HCT116 (cell line): ENCODE results near the gene TDRD9. TPM values are rescaled to one million over a fixed set of nuclear protein-coding genes. Genes with fewer than 3 reads are reported as not detected.

Experiments
- ATAC-seq: fragments of 200-7000 bp; cut with Tn5 transposase; 2 replicates; pipeline ENCODE4 v1.9.1; 2020; ENCODE audit warnings: mild to moderate bottlenecking, moderate library complexity
- BruUV-seq: library from RNA; stranded (reverse); fragments of 400-500 nt; replicated peaks from 2 replicates; lab custom pipeline; 2021; lab: Mats Ljungman, UMichigan
- CTCF ChIA-PET: fragments of 300-600 bp; sonication (Branson Sonifier 250); formaldehyde crosslinking; loops from one replicate; lab custom pipeline; 2021; ENCODE audit warnings: antibody characterized with exemption; lab: Charles Lee
- POLR2A ChIA-PET: fragments of 300-600, 350-600 bp; sonication (Branson Sonifier 250); formaldehyde crosslinking; loops from one replicate; lab custom pipeline; 2021; ENCODE audit warnings: antibody characterized with exemption; lab: Charles Lee
- RAD21 ChIA-PET, 2 experiments: fragments of 300-600 bp; sonication (Branson Sonifier 250); formaldehyde crosslinking; loops; one replicate each; lab custom pipeline; 2023; ENCODE audit warnings: low total read pairs in 2 of 2; ENCODE audit not compliant: uncharacterized antibody in 2 of 2, unreplicated experiment in 2 of 2, low non-redundant PET in 1 of 2; lab: Charles Lee
- DNase-seq: peaks from one replicate; pipeline ENCODE4 v3.0.0-alpha.2; 2010; ENCODE audit warnings: low read depth, low spot score
- H2AFZ ChIP-seq: fragments of 200-600 bp; shearing (Covaris generic), sonication (generic); 2 replicates; pipeline ENCODE4 v1.6.1; 2017; ENCODE audit warnings: low read depth, mixed run types, mixed read lengths, antibody characterized with exemption, low read length; ENCODE audit not compliant: poor library complexity, severe bottlenecking
- H3K27ac ChIP-seq: 2 replicates; pipeline ENCODE4 v1.5.1; 2012; ENCODE audit warnings: low read depth, low read length
- H3K27me3 ChIP-seq: fragments of 200-600 bp; sonication (generic); 2 replicates; pipeline ENCODE4 v1.6.1; 2016; ENCODE audit warnings: mixed run types, low read length, mixed read lengths; ENCODE audit not compliant: insufficient read depth
- H3K36me3 ChIP-seq, 2 experiments: fragments of 200-500 bp in 1 of 2; fragments of 200-600 bp in 1 of 2; sonication (Bioruptor generic) in 1 of 2; sonication (generic) in 1 of 2; 2 replicates each; pipeline versions ENCODE4 v1.5.1 to v1.6.1; 2014 to 2016; ENCODE audit warnings: low read length in 2 of 2, inconsistent platforms in 1 of 2, mixed read lengths in 1 of 2, mixed run types in 1 of 2; ENCODE audit not compliant: insufficient read depth in 2 of 2, control insufficient read depth in 1 of 2
- H3K4me1 ChIP-seq, 2 experiments: fragments of 200-600 bp in 1 of 2; sonication (generic) in 1 of 2; 2 replicates each; pipeline versions ENCODE4 v1.5.1 to v1.6.1; 2012 to 2017; ENCODE audit warnings: low read length in 2 of 2, inconsistent platforms in 1 of 2, mild to moderate bottlenecking in 1 of 2, mixed read lengths in 1 of 2, mixed run types in 1 of 2, moderate library complexity in 1 of 2; ENCODE audit not compliant: insufficient read depth in 2 of 2, control insufficient read depth in 1 of 2
- H3K4me2 ChIP-seq: fragments of 200-600 bp; sonication (generic); 2 replicates; pipeline ENCODE4 v1.6.1; 2017; ENCODE audit warnings: mixed run types, low read length, mixed read lengths
- H3K4me3 ChIP-seq, 2 experiments: fragments of 200-600 bp in 1 of 2; sonication (generic) in 1 of 2; replicated peaks in 1 of 2; 2 replicates each; pipeline ENCODE4 v1.5.1; 2011 to 2016; ENCODE audit warnings: low read length in 2 of 2, control low read depth in 1 of 2, low read depth in 1 of 2, mild to moderate bottlenecking in 1 of 2, mixed read lengths in 1 of 2, mixed run types in 1 of 2
- H3K79me2 ChIP-seq: fragments of 200-600 bp; sonication (generic); 2 replicates; pipeline ENCODE4 v1.6.1; 2017; ENCODE audit warnings: mild to moderate bottlenecking, mixed run types, low read length, moderate library complexity, mixed read lengths; ENCODE audit not compliant: insufficient read depth
- H3K9ac ChIP-seq: fragments of 200-600 bp; sonication (generic); 2 replicates; pipeline ENCODE4 v1.6.1; 2016; ENCODE audit warnings: low read length, mixed read lengths
- H3K9me2 ChIP-seq: fragments of 200-600 bp; sonication (generic), shearing (Covaris generic); 2 replicates; pipeline ENCODE4 v1.6.1; 2017; ENCODE audit warnings: mixed run types, mild to moderate bottlenecking, moderate library complexity; ENCODE audit not compliant: insufficient read depth
- H3K9me3 ChIP-seq, 2 experiments: fragments of 200-500 bp in 1 of 2; fragments of 200-600 bp in 1 of 2; sonication (Bioruptor generic) in 1 of 2; sonication (generic) in 1 of 2; 2 replicates each; pipeline ENCODE4 v1.6.1; 2014 to 2017; ENCODE audit warnings: low read length in 2 of 2, mixed read lengths in 2 of 2, inconsistent platforms in 1 of 2, low read depth in 1 of 2, mild to moderate bottlenecking in 1 of 2, mixed run types in 1 of 2, moderate library complexity in 1 of 2; ENCODE audit not compliant: control insufficient read depth in 1 of 2, insufficient read depth in 1 of 2
- H4K20me1 ChIP-seq: fragments of 200-600 bp; sonication (generic), shearing (Covaris generic); 2 replicates; pipeline ENCODE4 v1.6.1; 2017; ENCODE audit warnings: mixed run types, mild to moderate bottlenecking, moderate library complexity; ENCODE audit not compliant: insufficient read depth
- CTCF ChIP-seq, 3 experiments: fragments of 200-600 bp in 1 of 3; sonication (generic) in 1 of 3; IDR thresholded peaks in 2 of 3; conservative IDR thresholded peaks in 1 of 3; 2 replicates each; pipeline ENCODE4 v1.5.1; 2012 to 2017; ENCODE audit warnings: low read depth in 2 of 3, low read length in 2 of 3, antibody characterized with exemption in 1 of 3, borderline replicate concordance in 1 of 3, control low read depth in 1 of 3, mild to moderate bottlenecking in 1 of 3, mixed read lengths in 1 of 3, mixed run types in 1 of 3, moderate library complexity in 1 of 3; ENCODE audit not compliant: insufficient read depth in 1 of 3
- EGR1 ChIP-seq: IDR thresholded peaks from 2 replicates; pipeline ENCODE4 v1.6.1; 2012; ENCODE audit warnings: low read depth
- ELF1 ChIP-seq: IDR thresholded peaks from 2 replicates; pipeline ENCODE4 v1.6.1; 2012; ENCODE audit warnings: low read depth, borderline replicate concordance
- EZH2 ChIP-seq: fragments of 200-600 bp; sonication (generic); IDR thresholded peaks from 2 replicates; pipeline ENCODE4 v1.6.1; 2017; ENCODE audit warnings: antibody characterized with exemption, mixed run types
- FOSL1 ChIP-seq: IDR thresholded peaks from 2 replicates; pipeline ENCODE4 v1.6.1; 2012; ENCODE audit warnings: low read depth
- MAX ChIP-seq: IDR thresholded peaks from 2 replicates; pipeline ENCODE4 v1.6.1; 2012
- POLR2A ChIP-seq: IDR thresholded peaks from 2 replicates; pipeline ENCODE4 v1.7.0; 2011; ENCODE audit warnings: borderline replicate concordance; ENCODE audit not compliant: insufficient read depth, insufficient read length; ENCODE audit errors: extremely low read depth
- POLR2AphosphoS5 ChIP-seq: IDR thresholded peaks from 2 replicates; pipeline ENCODE4 v1.6.1; 2011; ENCODE audit warnings: mild to moderate bottlenecking, low read depth, low read length, moderate library complexity
- RAD21 ChIP-seq: IDR thresholded peaks from 2 replicates; pipeline ENCODE4 v1.6.1; 2012; ENCODE audit warnings: low read depth, mild to moderate bottlenecking
- SP1 ChIP-seq: IDR thresholded peaks from 2 replicates; pipeline ENCODE4 v1.6.1; 2012; ENCODE audit warnings: low read depth
- SRF ChIP-seq: IDR thresholded peaks from 2 replicates; pipeline ENCODE4 v1.6.1; 2012; ENCODE audit warnings: low read depth
- TCF7L2 ChIP-seq: IDR thresholded peaks from 2 replicates; pipeline ENCODE4 v1.7.0; 2011; ENCODE audit warnings: borderline replicate concordance, inconsistent platforms; ENCODE audit not compliant: insufficient read depth, insufficient read length; ENCODE audit errors: extremely low read depth
- YY1 ChIP-seq: IDR thresholded peaks from 2 replicates; pipeline ENCODE4 v1.6.1; 2011; ENCODE audit warnings: low read length, low read depth, moderate library complexity, mild to moderate bottlenecking; ENCODE audit not compliant: insufficient replicate concordance; ENCODE audit errors: extremely low read depth
- ZFX ChIP-seq: fragments of 450-650 bp; IDR thresholded peaks from 2 replicates; pipeline ENCODE4 v1.6.1; 2017
- ZNF274 ChIP-seq: fragments of 200-500 bp; sonication (Bioruptor generic); IDR thresholded peaks from 2 replicates; pipeline ENCODE4 v1.6.1; 2014; ENCODE audit warnings: mild to moderate bottlenecking, low read depth, low read length, inconsistent platforms
- intact Hi-C: fragments of 100-400 bp; cut with micrococcal nuclease; formaldehyde crosslinking; loops from 2 replicates; pipeline ENCODE4 v1.10.0; 2022
- total RNA-seq: library from RNA; stranded (reverse); gene quantifications from one replicate; pipeline ENCODE4 v1.2.1, GENCODE V29; 2021; ENCODE audit not compliant: unreplicated experiment

TDRD9 gene
- total RNA-seq, 1 experiment from 2014 or later, result not detected

GRCh38 chr14:104082807-104083206 lies 154.6 kb downstream of the TDRD9 start:
- intact Hi-C loops, result no loop called here
- no peak overlapping the region for H3K4me3 ChIP-seq
- H3K4me1 ChIP-seq, result peaks cover 2 to 5% of the 10 kb centered on the region in 2 experiments; a peak in 3 of 4 replicates
- H3K27ac ChIP-seq, result no peak overlapping the region
- CTCF ChIA-PET, result interaction anchor here (2.2 kb wide), 1 partner anchor 12 kb away, joined by 8 read pairs; no protein-coding TSS in a partner anchor
- DNase-seq (no peak), ATAC-seq (no peak)
- TF ChIP-seq EGR1 (no peak), FOSL1 (no peak), SP1 (no peak), CTCF (IDR thresholded peaks at IDR 0.05 in 2 of 3, conservative IDR thresholded peaks at IDR 0.05 in 1 of 3; ENCODE audit: borderline replicate concordance in 1 of 3, insufficient read depth in 1 of 3, low read depth in 2 of 3, low read length in 2 of 3) (no peak), ZNF274 (no peak), RAD21 (no peak), MAX (no peak), POLR2A (no peak), TCF7L2 (no peak), ZFX (no peak), ELF1 (no peak), EZH2 (no peak), POLR2AphosphoS5 (no peak), SRF (no peak), YY1 (no peak)
- RAD21 ChIA-PET, result no interaction called here
- no peaks in the 10 kb centered on the region for H3K79me2 ChIP-seq
- no TSS peak for BruUV-seq
- no peak overlapping the region for H3K4me2 ChIP-seq
- no peak overlapping the region for H2AFZ ChIP-seq
- no peaks in the 10 kb centered on the region for H3K9me3 ChIP-seq
- POLR2A ChIA-PET, result no interaction called here
- no peaks in the 10 kb centered on the region for H3K9me2 ChIP-seq
- no peaks in the 10 kb centered on the region for H4K20me1 ChIP-seq
- no peaks in the 10 kb centered on the region for H3K27me3 ChIP-seq
- H3K36me3 ChIP-seq, result no peaks in the 10 kb centered on the region
- H3K9ac ChIP-seq, result no peak overlapping the region
